HG03571 (cell line): ENCODE data around the gene STOML3.

Experiments used
- ATAC-seq: cut with Tn5 transposase; IDR thresholded peaks from one replicate; pipeline ENCODE4 v1.9.1; 2021; ENCODE audit not compliant: unreplicated experiment

STOML3 gene

DNA sequence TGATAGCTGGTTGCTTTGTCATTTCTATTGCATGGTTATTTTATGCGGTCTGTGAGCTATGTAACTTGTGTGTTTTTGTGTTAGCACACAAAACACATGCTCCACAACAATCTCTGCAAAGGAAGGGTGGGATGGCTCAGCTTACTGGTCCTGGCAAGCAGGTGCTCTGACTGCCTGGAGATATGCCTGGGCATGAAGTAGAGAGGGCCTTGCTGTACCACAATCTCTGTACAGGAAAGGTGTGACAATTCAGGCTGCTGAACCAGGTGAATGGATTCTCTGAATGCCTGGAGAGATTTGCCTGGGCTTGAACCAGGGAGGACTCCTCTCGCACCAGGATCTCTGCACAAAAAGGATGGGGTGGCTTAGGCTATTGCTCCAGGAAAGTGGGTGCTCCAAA lies 69.5 kb downstream of the STOML3 start:
- no peak for ATAC-seq
